Pancreas (tissue), 10 donors: ENCODE results near the gene PAFAH2. TPM values are rescaled to one million over a fixed set of nuclear protein-coding genes. Genes with fewer than 3 reads are reported as not detected.
"Not testable (repeated sequence)": the region's sequence is repeated elsewhere in the genome, so short reads cannot be mapped to it uniquely, and the experiment has no call there.

Source experiments
- ATAC-seq, 4 donors: fragments of 200-7000 bp; cut with Tn5 transposase; one replicate each; pipeline versions ENCODE4 v1.8.0 to v1.9.1; 2020; ENCODE audit warnings: mild to moderate bottlenecking in 4 of 4, moderate library complexity in 4 of 4
- DNase-seq, 6 donors: peaks; one replicate each; pipeline ENCODE4 v3.0.0-alpha.2; 2020
- FAIRE-seq: peaks from 2 replicates; lab custom pipeline; 2012; peaks lifted over from hg19 to GRCh38; lab: Jason Lieb, UNC
- H3K27ac ChIP-seq, 4 donors: fragments of 200-600 bp; sonication (generic); 1 replicate in 3 of 4; 2 replicates in 1 of 4; pipeline versions ENCODE4 v1.5.0 to v1.8.0; 2020
- H3K27me3 ChIP-seq, 4 donors: fragments of 200-600 bp; one replicate each; pipeline ENCODE4 v1.8.0; 2021
- H3K36me3 ChIP-seq, 3 donors: fragments of 200-600 bp; sonication (generic) in 1 of 3; one replicate each; pipeline versions ENCODE4 v1.5.0 to v1.8.0; 2020 to 2021
- H3K4me1 ChIP-seq, 3 donors: fragments of 200-600 bp; one replicate each; pipeline ENCODE4 v1.8.0; 2021
- H3K4me3 ChIP-seq, 4 donors: fragments of 200-600 bp; sonication (generic) in 2 of 4; one replicate each; pipeline versions ENCODE4 v1.5.0 to v1.8.0; 2020 to 2021
- H3K9me3 ChIP-seq, 4 donors: fragments of 200-600 bp; one replicate each; pipeline ENCODE4 v1.8.0; 2021
- WGBS, 2 donors: extraction: QIAGEN DNeasy Blood & Tissue Kit; methylation state at CpG; one replicate each; pipeline ENCODE4 v1.1.7; 2013; 5-methylcytosine and 5-hydroxymethylcytosine counted together
- intact Hi-C, 3 donors: fragments of 100-400 bp; cut with DNase I; formaldehyde crosslinking; loops; one replicate each; pipeline versions ENCODE4 v1.11.1 to v1.14.2; 2022
- polyA plus RNA-seq, 2 donors: library from polyadenylated mRNA; stranded (reverse); fragments of 200-250 nt; gene quantifications; one replicate each; pipeline ENCODE4 v1.2.3, GENCODE V29; 2013
- total RNA-seq, 6 donors: library from RNA; stranded (reverse); fragmentation: NEBNext Ultra II Directional in 4 of 6; extraction: Animal tissue kit (Norgen Biotek cat#: 25700) in 4 of 6; gene quantifications; one replicate each; pipeline versions ENCODE4 v1.2.1 to v1.2.4, GENCODE V29; 2021 to 2023
- TF ChIP-seq, protein P1 (sequence below), 4 donors: fragments of 200-600 bp; sonication (generic) in 3 of 4; IDR thresholded peaks; one replicate each; pipeline versions ENCODE4 v1.5.0 to v1.8.0; 2021; ENCODE audit warnings: antibody characterized with exemption in 4 of 4
- donor health status: healthy with polysubstance abuse.
- donor health status: DM: no; HTN: no; CAD: no; lungs with moderate emphysema.
- donor health status: DM: no; HTN: no; CAD: no.
- donor health status: control.
- donor health status: control.
- donor health status: Bipolar disorder and iron deficiency.
- donor health status: DM: yes; HTN: yes; CAD: no.
- donor health status: DM: no; HTN: no; CAD: no.
- donor health status: DM: no; HTN: no; CAD: no.
- donor health status: DM: yes; HTN: yes; CAD: no.

Gene PAFAH2
- total and polyA plus RNA-seq, 8 donors, result 11.0 to 20.9 (median 15.3) TPM

DNA sequence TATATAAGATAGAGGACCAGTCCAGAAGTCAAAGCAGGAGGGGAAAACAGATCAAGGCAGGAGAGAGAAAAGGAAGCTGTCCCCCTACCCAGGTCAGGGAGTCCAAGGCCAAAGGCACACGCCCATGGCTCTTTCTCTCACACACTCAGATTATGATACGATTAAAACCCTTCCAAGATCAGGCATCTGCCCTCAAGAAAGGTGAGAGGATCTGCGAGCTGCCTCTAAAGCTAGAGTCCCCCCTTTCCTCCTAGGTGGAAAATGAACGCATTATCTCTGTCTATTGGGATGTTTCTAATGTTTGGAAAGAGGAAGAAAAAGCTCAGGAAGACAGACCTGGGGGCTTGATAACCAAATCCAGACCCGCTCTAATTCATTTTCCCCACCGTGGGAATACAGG is 7.6 kb downstream of the PAFAH2 start:
- Histone ChIP-seq H3K9me3 (no peaks in the 10 kb centered on the region), H3K27ac (no peak overlapping the region), H3K36me3 (peaks cover 0 to 7% (median 0%) of the 10 kb centered on the region in 3 donors), H3K27me3 (no peaks in the 10 kb centered on the region), H3K4me1 (no peaks in the 10 kb centered on the region), H3K4me3 (no peak overlapping the region)
- intact Hi-C loops, result loop anchor here in 2 of 3 donors (5.0 to 10.0 kb wide), 3 partner anchors 83 to 155 kb away; partner anchors contain the start of gene STMN1 (in 1 of the 2)
- FAIRE-seq (no peak), DNase-seq (no peak), ATAC-seq (no peak)
- TF ChIP-seq, protein P1, sequence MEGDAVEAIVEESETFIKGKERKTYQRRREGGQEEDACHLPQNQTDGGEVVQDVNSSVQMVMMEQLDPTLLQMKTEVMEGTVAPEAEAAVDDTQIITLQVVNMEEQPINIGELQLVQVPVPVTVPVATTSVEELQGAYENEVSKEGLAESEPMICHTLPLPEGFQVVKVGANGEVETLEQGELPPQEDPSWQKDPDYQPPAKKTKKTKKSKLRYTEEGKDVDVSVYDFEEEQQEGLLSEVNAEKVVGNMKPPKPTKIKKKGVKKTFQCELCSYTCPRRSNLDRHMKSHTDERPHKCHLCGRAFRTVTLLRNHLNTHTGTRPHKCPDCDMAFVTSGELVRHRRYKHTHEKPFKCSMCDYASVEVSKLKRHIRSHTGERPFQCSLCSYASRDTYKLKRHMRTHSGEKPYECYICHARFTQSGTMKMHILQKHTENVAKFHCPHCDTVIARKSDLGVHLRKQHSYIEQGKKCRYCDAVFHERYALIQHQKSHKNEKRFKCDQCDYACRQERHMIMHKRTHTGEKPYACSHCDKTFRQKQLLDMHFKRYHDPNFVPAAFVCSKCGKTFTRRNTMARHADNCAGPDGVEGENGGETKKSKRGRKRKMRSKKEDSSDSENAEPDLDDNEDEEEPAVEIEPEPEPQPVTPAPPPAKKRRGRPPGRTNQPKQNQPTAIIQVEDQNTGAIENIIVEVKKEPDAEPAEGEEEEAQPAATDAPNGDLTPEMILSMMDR (IDR thresholded peaks at IDR 0.05), result no peak
- 76 to 79% methylated on average over 6 of the region's 6 CpGs for WGBS, 2 donors

DNA sequence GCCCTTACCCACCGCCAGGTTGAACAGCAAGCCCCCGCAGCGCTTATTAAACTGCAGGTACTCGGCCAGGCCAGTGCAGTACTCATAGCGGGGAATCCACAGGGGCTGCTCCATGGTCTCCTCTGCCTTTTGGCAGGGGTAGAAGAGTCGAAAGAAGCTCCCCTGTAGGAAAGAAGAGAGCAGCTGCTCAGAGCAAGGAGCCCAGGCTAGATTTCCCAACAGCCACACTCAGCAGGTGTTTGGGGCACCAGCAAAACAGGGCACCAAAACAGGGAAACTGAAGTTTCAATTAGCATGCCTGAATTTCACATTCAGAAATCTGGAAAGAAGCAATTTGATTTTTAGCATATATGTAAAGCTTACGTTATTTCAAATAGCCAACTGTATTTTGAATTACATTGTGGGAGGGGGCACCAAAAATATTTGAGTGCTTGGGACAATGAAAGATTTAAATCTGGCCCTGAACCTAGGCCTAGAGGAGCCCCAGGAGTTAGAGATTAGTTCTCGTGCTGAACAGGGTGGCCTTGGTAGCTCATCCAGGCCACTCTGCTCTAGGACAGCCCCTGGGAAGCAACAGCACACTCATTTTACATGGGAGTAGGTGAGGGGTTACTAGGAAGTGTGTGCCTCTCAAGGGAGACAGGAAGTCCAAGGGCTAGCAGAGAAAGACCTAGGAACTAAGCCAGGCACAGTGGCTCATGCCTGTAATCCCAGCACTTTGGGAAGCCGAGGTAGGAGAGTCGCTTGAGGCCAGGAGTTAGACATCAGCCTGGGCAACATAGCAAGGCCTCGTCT is 8.2 kb downstream of the PAFAH2 start:
- no peak for FAIRE-seq
- intact Hi-C loops, result loop anchor here in 2 of 3 donors (5.0 to 10.0 kb wide), 3 partner anchors 82 to 155 kb away; partner anchors contain the start of gene STMN1 (in 1 of the 2)
- Histone ChIP-seq H3K27ac (no peak overlapping the region), H3K27me3 (no peaks in the 10 kb centered on the region), H3K9me3 (no peaks in the 10 kb centered on the region), H3K36me3 (peaks cover 0 to 7% (median 0%) of the 10 kb centered on the region in 3 donors), H3K4me1 (no peaks in the 10 kb centered on the region), H3K4me3 (no peak overlapping the region)
- TF ChIP-seq, protein P1 (IDR thresholded peaks at IDR 0.05), result no peak
- ATAC-seq, result no peak
- WGBS, 2 donors, result 83 to 87% methylated on average over 11 of the region's 11 CpGs
- no peak for DNase-seq

DNA sequence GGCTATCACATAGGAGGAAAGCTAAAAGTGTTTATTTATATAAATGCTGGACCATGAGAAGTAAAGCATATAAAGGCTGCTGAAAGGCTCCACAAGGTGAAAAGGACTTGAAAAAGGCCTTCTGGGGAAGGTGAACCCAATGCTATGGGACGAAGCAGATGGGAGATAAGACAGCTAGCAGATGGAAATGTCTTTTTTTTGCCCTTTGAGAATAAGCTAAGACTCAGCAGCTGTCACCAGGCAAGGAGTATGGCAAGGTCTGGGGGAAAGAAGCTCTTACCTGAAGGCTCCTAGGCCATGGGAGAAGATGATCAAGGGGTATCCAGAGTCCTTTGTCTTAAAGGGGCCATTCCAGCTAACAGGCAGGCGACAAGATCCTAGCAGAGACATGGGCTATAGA is 9.9 kb downstream of the PAFAH2 start:
- Histone ChIP-seq H3K27me3 (no peaks in the 10 kb centered on the region), H3K36me3 (peaks cover 0 to 21% (median 4%) of the 10 kb centered on the region in 3 donors), H3K4me3 (no peak overlapping the region), H3K9me3 (no peaks in the 10 kb centered on the region), H3K27ac (no peak overlapping the region), H3K4me1 (no peaks in the 10 kb centered on the region)
- ATAC-seq (no peak), FAIRE-seq (no peak), DNase-seq (no peak)
- TF ChIP-seq, protein P1 (IDR thresholded peaks at IDR 0.05), result no peak
- intact Hi-C loops, result no loop called here
- 72 to 81% methylated on average over 2 of the region's 2 CpGs for WGBS, 2 donors

DNA sequence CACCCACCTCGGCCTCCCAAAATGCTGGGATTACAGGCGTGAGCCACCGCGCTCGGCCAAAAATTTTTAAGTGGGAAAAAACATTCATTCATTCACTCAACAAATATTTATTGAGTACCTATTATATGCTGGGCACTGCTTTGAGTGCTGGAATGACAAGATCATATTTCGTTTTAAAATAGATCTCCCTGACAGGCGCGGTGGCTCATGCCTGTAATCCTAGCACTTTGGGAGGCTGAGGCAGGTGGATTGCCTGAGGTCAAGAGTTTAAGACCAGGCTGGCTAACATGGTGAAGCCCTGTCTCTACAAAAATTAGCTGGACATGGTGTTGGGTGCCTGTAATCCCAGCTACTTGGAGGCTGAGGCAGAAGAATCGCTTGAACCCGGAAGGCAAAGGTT is 11.1 kb downstream of the PAFAH2 start:
- H3K27ac ChIP-seq, H3K4me3 ChIP-seq, H3K27me3 ChIP-seq, ATAC-seq, FAIRE-seq, intact Hi-C loops, DNase-seq, H3K9me3 ChIP-seq, H3K4me1 ChIP-seq: not testable (repeated sequence)
- 98% methylated on average over 10 of the region's 10 CpGs for WGBS, 2 donors
- H3K36me3 ChIP-seq, result peaks cover 0 to 33% (median 11%) of the 10 kb centered on the region in 3 donors

DNA sequence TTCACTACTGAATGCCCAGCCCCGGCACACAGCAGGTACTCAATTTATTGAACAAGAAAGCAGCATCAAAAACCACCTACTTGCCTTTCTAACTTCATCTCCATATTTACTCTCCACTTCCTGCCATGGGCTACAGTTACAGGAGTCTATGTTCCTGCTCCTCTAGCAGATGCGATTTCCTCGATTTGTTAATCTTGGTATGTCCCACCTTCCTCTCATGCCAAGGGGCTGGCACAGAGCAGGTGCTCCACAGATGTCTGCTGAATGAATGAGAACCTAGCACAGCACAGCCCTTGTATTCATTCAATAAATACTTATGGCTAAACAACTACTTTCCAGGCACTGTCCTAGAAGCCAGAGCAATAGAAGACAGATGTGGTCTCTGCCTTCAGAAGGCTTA is 12.2 kb downstream of the PAFAH2 start:
- intact Hi-C loops, result no loop called here
- WGBS, 2 donors, result 97 to 100% methylated on average over 3 of the region's 3 CpGs
- Histone ChIP-seq H3K4me1 (no peaks in the 10 kb centered on the region), H3K36me3 (peaks cover 0 to 37% (median 11%) of the 10 kb centered on the region in 3 donors), H3K27me3 (no peaks in the 10 kb centered on the region), H3K9me3 (no peaks in the 10 kb centered on the region), H3K4me3 (no peak overlapping the region), H3K27ac (no peak overlapping the region)
- no peak for DNase-seq
- no peak for FAIRE-seq
- TF ChIP-seq, protein P1 (IDR thresholded peaks at IDR 0.05), result no peak
- no peak for ATAC-seq
